ENCODE data around the gene KCNQ5. TPM values are rescaled to one million over a fixed set of nuclear protein-coding genes. Genes with fewer than 3 reads are reported as not detected.

The KCNQ5 gene
- total and polyA plus RNA-seq, 2 of the 8 experiments (the other 6 are each of a cell fraction or from before 2014, with no cell fraction given), result 0.83 to 1.2 TPM

- Histone ChIP-seq H3K18ac (ENCODE audit: extremely low read depth, low read length) (no peak overlapping the region), H3K27me3 (replicated peaks in 1 of 4; ENCODE audit: control insufficient read depth in 3 of 4, extremely low read depth in 1 of 4, insufficient read depth in 3 of 4, low read length in 3 of 4) (no peaks in the 10 kb centered on the region), H2AFZ (ENCODE audit: low read length) (no peak overlapping the region), H3K23ac (ENCODE audit: insufficient read length) (no peak overlapping the region), H3K4me1 (replicated peaks in 1 of 4; ENCODE audit: control insufficient read depth in 3 of 4, insufficient read depth in 4 of 4, low read length in 3 of 4) (no peaks in the 10 kb centered on the region), H2BK120ac (replicated peaks; ENCODE audit: low read depth, low read length) (no peak overlapping the region), H4K91ac (replicated peaks; ENCODE audit: insufficient read length, low read length) (no peak overlapping the region), H4K8ac (ENCODE audit: extremely low read depth, insufficient read depth, low read length) (no peak overlapping the region), H4K20me1 (replicated peaks in 1 of 2; ENCODE audit: control insufficient read depth in 1 of 2, insufficient read depth in 2 of 2, low read length in 2 of 2) (no peaks in the 10 kb centered on the region), H3K56ac (replicated peaks; ENCODE audit: insufficient read length, low read depth, low read length) (no peak overlapping the region), H3K4me3 (ENCODE audit: extremely low read depth in 1 of 4, insufficient read depth in 2 of 4, low read depth in 3 of 4, low read length in 4 of 4) (no peak overlapping the region), H3K23me2 (ENCODE audit: low read depth, low read length) (no peaks in the 10 kb centered on the region), H4K5ac (ENCODE audit: insufficient read length, low read depth, low read length) (no peak overlapping the region), H2BK12ac (ENCODE audit: low read depth, low read length) (no peak overlapping the region), H2AK5ac (ENCODE audit: low read depth, low read length) (no peak overlapping the region), H2BK15ac (ENCODE audit: low read length) (no peak overlapping the region), H3K79me1 (ENCODE audit: low read depth, low read length) (no peaks in the 10 kb centered on the region), H3K4me2 (ENCODE audit: insufficient read depth in 1 of 2, low read depth in 2 of 2, low read length in 2 of 2) (no peak overlapping the region), H2BK20ac (ENCODE audit: low read length) (no peak overlapping the region), H3K36me3 (ENCODE audit: control insufficient read depth in 2 of 4, insufficient read depth in 4 of 4, low read length in 3 of 4) (no peaks in the 10 kb centered on the region), H2BK5ac (ENCODE audit: low read depth, low read length) (no peak overlapping the region), H3K14ac (ENCODE audit: insufficient read length) (no peak overlapping the region), H3K79me2 (ENCODE audit: control insufficient read depth in 1 of 2, insufficient read depth in 2 of 2, low read length in 2 of 2) (no peaks in the 10 kb centered on the region), H3K4ac (replicated peaks; ENCODE audit: insufficient read length, low read depth, low read length) (no peak overlapping the region), H3K27ac (ENCODE audit: low read depth, low read length) (no peak overlapping the region), H3K9ac (replicated peaks in 1 of 4; ENCODE audit: extremely low read depth in 1 of 4, low read depth in 3 of 4, low read length in 3 of 4) (no peak overlapping the region), H3K9me3 (ENCODE audit: insufficient read depth in 2 of 2, low read depth in 1 of 2, low read length in 1 of 2) (no peaks in the 10 kb centered on the region)
- ChIA-PET CTCF (ENCODE audit: partially characterized antibody) (interaction anchor here (1.0 kb wide), 1 partner anchor 12 kb away, joined by 3 read pairs; no protein-coding TSS in a partner anchor), POLR2A (ENCODE audit: partially characterized antibody) (no interaction called here)
- FAIRE-seq (no peak), DNase-seq (ENCODE audit: low read depth in 1 of 2, low spot score in 2 of 2) (no peak)
- WGBS, 2 experiments (ENCODE audit: extremely low coverage in 1 of 2, insufficient coverage in 1 of 2, insufficient read length in 1 of 2, insufficient replicate concordance in 2 of 2, low coverage in 1 of 2, low lambda C conversion rate in 2 of 2, missing lambda C conversion rate in 1 of 2), result 87% methylated on average over 1 of the region's 1 CpG; no CpG with 5 or more reads in 1 of the 2 experiments
- TF ChIP-seq CTCF (IDR thresholded peaks at IDR 0.05; ENCODE audit: control extremely low read depth in 1 of 3, insufficient read depth in 1 of 3, low read depth in 1 of 3, low read length in 3 of 3), result no peak
- TF ChIP-seq SP2 (IDR thresholded peaks at IDR 0.05; ENCODE audit: low read length), result no peak
- no peak for TF ChIP-seq SIX5 (IDR thresholded peaks at IDR 0.05; ENCODE audit: low read depth, low read length)
- TF ChIP-seq BACH1 (IDR thresholded peaks at IDR 0.05; ENCODE audit: low read length), result no peak
- no peak for TF ChIP-seq POU5F1 (IDR thresholded peaks at IDR 0.05; ENCODE audit: low read depth, low read length)
- no peak for TF ChIP-seq HDAC6 (IDR thresholded peaks at IDR 0.05; ENCODE audit: low read depth, low read length)
- TF ChIP-seq MAX (IDR thresholded peaks at IDR 0.05), result no peak
- no peak for TF ChIP-seq YY1 (IDR thresholded peaks at IDR 0.05; ENCODE audit: low read depth, low read length)
These were observed 53.0 kb downstream of the KCNQ5 start for GRCh38 chr6:72674842-72675241.

Data from H1 (cell line).